Activated CD4-positive, alpha-beta T cell treated with anti-CD3 and anti-CD28 coated beads, Interleukin-2, amount 50 U/mL, for 4 hours (primary cell): ENCODE data around the gene TMEM258.

Experiments used
- DNase-seq, 2 experiments: peaks; one replicate each; pipeline ENCODE4 v3.0.0-alpha.2; 2020

TMEM258 gene

DNA sequence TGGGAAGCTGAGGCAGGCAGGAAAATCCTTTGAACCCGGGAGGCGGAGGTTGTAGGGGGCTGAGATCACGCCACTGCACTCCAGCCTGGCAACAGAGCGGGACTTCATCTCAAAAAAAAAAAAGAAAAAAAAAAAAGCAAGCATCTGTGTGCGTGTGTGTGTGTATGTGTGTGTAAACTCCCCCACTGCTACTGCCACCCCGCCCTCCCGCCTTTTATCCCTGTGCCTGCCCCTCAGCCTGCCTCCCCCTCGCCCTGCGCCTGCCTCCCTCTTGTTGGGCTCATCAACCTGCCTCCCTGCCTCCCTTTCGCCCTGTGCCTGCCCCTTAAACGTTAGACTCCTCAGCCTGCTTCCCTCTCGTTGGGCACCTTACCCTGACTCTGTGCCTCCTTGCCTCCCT, 18.0 kb downstream of the TMEM258 start:
- DNase-seq: no peak

DNA sequence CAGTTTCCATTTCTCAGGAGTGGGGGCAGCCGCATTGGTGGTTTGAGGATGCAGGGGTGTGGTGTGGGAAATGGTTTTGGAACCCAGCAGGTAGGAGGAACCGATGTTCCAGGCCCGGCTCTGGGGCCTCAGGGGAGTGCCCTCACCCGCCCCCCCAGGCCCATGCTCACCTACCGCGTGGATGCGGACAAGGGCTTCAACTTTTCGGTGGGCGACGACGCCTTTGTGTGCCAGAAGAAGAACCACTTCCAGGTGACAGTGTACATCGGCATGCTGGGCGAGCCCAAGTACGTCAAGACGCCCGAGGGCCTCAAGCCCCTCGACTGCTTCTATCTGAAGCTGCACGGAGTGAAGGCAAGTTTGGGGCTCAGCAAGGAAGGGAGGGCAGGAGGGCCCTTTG, 18.6 kb downstream of the TMEM258 start:
- DNase-seq: no peak

DNA sequence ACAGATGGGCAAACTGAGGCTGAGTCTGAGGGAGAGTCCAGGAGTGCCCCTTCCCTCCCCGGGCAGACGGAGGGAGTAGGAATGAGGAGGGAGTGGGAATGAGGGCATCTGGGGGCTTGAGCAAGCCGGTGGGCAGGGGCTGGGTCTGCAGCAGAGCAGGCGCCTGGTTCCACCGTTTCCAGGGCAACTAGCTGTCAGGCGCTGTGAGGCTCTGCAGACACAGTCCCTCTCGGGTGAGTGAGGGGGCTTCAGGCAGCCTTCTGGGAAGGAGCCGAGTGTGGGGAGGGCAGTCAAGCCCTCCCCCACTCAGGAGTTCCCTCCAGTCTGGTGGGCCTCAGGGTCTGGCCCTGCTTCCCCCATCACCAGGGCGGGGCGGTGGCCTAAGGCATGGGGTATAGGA, 19.0 kb downstream of the TMEM258 start:
- DNase-seq: no peak

DNA sequence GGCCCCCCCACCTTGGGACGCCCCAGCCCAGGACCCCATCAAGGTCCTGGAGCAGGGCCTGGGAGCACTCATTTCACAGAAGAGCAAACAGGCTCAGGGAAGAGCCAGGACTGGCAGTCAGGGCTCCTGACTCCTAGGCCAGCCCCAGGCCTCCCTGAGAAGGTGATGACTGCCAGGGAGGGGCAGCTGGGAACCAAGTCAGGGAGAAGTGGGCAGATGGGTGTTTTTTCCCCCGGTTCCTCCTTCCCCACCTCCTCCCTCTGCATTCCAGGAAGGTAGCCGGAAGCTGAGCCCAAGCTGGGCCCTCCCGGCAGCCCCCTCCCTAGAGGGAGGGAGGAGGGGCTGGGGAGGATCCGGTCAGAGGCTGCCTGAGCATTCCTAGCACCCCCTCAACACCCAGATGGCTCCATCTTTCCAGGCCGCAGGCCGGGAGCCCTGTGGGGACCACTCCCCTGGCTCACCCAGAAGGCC, 20.4 kb downstream of the TMEM258 start:
- DNase-seq: no peak

DNA sequence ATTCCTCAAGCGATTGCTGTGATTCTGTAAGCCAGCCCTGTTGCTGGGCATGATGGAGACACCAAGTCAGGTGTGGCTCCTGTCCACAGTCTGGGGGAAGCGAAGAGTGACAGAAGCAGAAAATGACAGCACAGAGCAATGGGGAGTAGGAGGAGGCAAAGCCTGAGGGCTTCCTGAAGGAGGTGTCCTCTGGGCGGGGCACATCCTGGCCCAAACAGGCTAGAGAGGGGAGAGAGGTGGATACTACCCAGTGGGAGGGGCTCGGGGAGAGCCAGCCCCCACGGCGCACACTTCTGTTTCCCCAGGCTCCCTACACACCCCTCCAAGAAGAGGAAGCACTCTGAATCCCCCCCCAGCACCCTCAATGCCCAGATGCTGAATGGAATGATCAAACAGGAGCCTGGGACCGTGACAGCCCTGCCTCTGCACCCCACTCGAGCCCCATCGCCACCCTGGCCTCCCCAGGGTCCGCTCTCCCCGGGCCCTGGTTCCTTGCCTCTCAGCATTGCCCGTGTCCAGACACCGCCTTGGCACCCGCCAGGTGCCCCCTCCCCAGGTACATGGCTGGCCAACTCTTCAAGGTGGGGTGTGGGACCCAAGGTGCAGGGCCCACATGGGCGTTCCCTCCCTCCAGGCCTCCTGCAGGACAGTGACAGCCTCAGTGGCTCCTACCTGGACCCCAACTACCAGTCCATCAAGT, 21.1 kb downstream of the TMEM258 start:
- DNase-seq: no peak

DNA sequence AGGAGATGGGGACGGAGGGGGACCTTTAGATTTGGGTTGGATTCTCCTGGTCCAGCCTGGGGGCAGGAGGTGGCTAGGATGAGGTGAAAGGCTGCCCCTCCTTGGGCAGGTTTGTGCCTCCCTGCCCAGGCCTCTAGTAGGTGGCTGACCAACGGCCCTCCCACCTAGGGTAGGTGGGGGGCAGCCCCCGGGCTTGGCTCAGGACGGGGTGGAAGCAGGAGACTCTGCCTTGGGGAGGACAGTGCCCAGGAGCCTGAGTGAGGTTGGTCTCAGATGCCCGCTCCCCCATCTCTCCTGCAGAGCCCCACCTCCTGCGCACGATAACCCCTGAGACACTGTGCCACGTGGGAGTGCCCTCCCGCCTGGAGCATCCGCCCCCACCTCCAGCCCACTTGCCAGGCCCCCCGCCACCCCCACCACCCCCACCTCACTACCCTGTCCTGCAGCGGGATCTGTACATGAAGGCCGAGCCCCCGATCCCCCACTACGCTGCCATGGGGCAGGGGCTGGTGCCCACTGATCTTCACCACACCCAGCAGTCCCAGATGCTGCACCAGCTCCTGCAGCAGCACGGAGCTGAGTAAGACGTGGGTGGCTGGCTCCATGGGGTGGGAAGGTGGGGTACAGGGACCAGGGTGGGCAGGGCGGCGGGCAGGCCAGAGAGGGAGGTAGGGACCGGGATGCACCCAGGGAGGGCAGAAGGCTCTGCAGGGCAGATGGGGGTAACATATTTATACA, 22.3 kb downstream of the TMEM258 start:
- no peak for DNase-seq

DNA sequence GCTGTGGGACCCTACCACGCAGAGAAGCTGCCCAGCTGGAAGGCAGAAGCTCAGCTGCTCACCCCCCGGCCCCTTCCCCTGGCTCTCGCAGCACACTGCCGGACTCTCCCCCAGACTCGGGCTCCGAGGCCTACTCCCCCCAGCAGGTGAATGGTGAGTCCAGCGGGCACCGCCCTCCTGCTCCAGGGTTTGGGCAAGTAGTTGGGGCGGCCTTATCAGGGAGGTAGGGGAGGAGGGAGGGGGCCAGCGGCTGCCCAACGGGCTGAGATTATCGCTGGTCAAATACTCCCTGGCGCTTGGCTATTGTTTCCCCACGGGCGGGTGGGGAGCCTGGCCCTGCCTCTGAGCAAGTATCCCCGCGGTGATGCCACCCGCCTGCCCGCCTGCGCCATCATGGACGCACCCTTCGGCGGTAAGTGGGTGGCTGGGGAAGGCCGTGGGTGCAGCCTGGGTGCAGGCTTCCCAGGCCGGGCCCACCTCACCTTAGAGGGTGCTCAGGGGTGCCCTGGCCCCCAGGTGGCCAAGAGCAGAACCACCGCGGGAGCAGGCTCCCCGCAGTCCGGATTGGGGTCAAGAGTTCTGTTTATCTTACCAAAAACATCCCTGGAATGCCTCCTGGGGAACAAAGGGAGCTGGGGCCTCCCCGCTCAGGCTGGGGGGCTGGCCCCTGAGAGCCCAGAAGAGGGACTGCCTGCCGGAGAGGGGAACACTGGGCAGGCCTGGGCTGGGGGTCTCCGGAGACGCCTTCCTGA, 23.1 kb downstream of the TMEM258 start:
- DNase-seq: no peak

DNA sequence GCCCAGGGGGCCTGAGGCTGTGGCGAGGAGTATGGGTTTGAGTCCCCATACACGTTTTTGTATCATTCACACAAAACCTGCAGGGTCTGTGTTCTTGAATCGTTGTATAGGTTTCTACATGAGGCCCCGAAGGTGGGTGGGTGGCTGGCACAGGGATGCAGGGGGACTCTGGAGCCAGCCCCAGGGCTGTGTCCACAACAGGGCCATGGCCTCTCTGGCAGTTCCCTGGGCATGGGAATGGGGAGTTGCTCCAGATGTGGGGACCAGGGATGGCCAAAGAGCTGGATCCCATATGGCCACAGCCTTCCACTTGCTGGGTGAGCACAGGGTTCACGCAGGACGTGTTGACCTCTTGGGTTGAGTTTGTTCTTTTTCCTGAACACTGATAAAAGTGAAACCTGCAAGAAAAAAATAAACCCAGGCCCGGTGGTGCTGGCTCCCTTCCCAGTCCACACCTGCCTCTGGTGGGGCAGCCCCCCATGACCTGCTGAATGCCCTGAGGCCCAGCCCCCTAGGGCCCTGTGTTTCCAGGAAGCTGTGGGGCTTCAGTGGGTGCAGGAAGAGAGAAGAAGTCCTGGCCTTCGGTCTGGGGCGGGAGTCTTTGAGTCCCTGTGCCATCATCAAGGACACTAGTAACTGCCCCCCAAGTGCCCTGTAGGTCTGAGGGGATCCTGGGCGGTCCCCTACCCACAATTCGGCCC, 23.9 kb downstream of the TMEM258 start:
- no peak for DNase-seq

DNA sequence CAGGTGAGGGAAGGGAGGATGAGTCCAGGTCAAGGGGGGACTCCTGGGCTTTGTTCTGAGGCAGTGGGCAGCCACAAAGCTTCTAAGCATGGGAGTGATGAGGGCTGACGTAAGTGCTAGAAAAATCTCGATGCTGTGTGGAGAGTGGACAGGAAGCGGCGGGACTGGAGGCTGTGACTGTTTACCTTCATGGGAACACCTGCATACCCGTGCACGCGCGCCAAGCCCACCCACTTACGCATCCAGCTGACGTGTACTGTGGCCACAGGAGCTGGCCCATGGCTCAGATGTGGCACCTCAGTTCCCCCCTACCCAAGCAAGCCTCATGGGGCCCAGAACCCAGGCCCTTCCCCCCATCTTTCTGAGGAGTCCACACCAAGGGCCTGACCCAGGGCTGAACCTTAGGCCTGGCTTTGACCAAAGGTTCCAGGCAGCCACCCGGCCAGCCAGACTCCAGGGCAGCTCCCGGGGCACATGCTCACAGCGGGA, 26.0 kb downstream of the TMEM258 start:
- no peak for DNase-seq

DNA sequence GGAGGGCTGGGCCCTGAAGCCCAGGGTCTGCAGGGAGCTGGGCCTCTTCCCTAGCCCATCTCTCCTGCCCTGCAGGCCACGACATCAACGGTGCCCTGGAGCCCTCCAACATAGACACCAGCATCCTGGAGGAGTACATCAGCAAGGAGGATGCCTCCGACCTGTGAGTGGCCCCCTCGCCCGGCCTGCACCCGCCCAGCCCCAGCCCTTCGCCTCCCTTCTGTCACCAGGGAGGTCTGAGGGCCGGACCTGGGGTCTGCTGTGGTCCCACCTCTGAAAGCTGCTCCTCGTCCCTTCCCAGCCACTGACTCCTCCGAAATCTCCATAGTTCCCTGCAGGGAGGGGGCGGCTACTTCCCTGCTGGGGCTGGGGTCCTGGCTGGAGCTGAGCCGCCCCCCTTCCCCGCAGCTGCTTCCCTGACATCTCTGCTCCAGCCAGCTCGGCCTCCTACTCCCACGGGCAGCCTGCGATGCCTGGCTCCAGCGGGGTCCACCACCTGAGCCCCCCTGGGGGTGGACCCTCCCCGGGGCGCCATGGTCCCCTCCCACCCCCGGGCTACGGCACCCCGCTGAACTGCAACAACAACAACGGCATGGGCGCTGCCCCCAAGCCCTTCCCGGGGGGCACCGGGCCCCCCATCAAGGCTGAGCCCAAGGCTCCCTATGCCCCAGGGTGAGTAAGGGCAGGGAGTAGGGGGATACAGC, 26.7 kb downstream of the TMEM258 start:
- DNase-seq: no peak

DNA sequence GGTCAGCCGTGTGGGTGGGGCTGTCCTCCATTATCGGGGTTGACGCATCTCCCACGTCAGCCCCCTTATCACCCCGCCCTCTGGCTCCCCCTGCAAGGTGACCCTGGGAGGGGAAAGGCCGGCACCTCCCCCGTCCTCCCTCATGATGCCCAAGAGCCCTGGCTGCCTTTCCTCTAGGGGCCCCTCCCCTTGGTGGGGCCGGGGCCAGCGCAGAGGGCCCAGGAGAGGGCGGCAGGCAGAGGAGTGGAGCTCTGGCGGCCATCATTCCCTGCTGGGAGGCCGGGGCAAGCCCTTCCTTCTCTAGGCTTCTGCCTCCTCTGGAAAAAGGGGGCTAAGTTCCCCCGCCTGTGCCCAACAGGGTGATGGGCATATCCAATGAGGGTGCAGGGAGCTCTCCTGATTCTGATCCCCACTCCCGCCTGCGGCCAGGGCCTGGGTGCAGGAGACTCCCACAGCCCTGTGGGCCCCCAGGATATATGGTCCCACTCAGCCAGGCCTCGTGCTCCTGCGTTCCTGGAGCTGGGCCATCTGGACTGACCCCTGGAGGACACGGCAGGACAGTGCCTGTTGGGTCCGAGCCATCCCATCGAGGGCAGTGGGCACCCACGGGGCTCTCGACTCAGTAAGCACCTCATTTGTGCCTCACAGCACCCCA, 27.7 kb downstream of the TMEM258 start:
- DNase-seq: no peak

DNA sequence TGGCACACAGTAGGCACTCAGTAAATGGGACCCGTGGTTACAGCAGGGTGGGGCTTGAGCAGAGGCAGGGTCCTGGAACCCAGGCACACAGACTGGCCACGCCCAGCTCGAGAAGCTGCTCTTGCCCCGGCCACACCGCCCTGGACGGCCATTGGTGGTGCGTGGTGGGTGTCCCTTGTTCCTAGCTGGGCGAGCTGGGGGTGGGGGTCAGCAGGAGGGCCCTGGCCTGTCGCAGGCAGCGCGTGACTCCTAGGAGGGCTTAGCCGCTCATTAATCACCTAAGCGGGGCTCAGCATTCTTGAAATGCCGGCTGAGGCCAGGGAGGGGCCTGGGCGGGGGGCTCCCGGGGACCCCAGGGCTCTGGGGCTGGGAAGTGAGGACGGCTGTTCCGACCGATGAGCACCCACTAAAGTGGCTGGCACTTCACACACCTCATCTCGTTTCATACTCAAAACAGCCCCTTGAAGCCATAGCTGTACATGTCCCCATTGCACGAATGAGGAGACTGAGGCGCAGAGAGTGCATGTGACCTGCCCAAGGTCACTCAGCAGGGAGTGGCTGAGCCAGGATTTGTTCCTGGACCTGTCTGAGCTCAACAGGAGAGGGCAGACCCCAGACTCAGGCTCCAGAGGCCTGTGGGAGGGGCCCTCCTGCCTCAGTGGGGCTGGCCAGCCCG, 28.3 kb downstream of the TMEM258 start:
- no peak for DNase-seq

DNA sequence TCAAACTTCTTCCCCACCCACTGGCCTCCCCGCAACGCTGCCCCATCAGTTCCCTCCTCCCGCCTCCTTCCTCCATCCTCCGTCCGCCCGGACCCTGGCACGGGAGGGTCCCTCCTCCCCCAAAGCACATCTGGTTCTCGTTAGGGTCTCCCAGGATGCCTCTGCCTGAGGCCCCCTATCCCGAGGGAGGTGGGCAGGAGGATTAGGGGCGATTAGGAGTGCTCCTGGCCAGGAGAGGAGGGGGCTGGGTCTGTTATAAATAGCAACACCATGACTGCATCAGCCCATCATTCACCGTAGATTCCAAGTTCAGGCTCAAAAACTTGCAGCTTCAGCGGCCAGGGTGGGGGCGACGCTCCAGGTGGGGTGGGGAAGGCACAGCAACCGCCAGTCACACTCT, 29.6 kb downstream of the TMEM258 start:
- DNase-seq: no peak

DNA sequence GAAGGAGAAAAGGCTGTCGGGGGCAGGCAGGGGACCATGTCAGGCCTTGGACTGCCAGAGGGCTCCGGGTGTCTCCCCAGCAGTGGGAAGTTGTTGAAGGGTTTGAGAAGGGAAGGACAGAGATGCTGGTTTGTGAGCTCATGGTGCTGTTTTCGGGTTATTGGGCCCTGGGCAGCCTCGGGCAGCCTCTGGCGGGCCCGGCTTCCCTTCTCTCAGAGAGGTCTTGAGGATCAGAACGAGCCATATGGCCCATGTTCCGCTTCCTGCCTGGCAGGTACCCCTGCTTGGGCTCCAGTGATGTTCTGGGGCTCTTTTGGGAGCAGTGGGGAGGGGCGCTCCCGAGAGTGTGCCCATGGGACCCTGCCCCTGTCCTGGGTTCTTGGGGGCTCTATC, 30.2 kb downstream of the TMEM258 start:
- no peak for DNase-seq

DNA sequence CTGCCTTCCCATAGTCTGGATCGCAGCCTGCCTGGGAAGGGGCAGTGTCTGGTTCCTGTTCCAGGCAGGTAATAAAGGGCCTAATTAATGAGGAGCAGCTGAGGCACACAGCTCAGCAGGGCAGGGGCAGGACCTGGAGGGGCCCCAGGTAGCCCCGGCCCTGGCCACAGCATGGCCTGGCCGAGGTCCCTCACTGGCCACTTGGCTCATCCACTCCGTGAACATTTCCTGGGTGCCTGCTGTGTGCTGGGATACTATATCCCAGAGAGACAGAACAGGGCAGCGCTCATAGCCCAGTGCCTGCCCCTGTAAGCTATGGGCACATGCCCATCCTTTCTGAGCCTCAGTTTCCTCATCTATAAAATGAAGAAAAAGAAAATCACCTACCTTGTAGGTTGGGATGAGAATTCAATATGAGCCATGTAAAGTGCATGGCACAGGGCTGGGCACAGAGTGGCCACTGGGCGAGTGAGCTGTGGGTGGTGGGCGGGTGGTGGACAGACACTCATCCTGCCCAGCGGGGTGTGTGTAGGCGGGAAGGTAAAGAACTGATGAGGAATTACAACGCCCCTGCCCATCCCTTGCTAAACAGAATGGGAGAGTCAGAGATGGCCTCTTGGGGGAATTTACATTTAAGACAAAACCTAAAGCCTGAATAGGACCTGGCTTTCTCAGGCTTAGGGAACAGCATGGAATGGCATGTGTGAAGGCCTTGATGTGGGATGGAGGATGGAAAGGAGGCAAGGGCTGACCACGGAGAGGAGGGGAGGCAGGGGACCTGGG, 30.8 kb downstream of the TMEM258 start:
- DNase-seq: no peak

DNA sequence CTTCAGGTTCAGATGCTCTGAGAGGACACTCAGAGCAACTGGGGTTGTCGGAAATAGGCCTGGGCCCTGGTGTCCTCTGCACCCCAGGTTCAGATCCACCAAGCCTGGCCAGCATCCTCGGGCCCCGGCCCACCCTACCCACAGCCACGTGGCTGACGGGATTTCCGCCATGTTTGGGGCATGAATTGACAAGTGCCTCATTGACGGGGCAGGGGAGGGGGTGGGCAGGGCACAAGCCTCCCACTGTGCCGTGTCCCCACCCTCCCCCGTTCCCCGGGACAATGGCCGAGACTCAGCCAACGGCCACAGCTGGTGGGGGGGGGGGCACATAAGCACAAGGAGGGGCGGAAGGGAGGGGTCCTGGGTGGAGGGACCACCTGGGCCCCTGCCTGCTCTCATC, 31.5 kb downstream of the TMEM258 start:
- DNase-seq: no peak

DNA sequence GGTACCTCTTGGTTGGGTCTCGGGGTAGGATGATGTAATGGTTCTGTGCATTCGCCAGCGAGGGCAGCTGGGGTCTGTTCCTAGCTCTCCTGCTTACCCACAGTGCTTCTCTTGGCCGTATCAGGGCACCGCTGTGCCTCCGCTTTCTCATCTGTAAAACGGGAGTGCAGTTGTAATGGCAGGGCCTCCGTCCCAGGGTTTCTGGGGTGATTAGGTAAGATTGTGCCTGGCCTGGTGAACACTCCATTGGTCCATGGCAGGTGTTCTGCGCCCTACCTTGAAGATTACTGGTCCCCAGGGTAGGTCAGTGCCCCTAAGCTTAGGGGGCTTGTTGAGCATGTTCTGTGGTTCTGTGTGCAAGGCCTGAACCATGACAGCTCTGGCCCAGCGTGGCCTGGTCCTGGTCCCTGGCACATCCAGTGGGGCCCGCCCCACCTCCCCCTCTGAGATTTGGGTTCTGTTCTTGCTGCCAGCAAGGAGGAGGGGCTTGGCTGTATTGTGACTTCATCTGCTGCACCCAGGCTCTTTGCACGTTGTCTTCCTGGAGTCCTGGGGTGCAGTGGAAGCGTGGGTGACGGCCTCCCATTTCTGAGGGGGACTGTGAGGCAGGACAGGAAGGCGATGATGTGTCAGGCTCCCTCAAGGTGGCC, 35.1 kb downstream of the TMEM258 start:
- DNase-seq: no peak

DNA sequence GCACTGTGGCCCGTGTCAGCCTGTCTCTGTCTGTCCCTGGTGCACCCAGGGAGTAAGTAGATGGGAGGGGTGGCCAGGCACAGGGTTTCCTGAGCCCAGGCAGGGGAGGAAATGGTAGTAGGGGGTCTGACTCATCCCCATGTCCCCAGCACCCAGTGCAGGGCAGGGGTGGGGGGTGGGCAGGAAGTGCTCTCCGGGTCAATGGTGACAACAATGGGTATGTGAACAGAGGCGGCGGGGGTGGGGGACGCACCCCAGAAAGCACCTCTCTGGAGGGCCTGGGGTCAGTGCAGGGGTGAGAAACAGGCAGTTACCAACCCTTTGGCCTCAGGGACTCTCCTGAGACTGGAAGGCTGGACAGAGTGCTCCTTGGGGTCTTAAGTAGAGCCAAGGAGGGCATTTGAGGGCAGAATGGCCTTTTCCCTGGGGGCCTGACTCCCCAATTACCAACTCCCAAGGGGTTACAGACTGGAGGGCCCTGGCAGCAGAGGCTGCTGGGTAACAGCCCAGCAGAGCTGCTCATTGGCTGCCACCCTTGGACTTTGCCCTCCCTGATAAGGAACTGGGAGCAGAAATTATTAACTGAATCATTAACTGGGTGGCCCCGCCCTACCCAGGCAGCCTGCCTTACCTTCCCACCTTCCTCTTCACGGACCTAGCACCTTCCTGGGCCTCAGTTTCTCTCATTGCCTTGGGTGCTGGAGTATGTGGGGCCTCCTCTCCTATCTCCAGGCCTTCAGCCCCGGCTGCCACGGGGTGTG, 35.8 kb downstream of the TMEM258 start:
- DNase-seq: no peak

DNA sequence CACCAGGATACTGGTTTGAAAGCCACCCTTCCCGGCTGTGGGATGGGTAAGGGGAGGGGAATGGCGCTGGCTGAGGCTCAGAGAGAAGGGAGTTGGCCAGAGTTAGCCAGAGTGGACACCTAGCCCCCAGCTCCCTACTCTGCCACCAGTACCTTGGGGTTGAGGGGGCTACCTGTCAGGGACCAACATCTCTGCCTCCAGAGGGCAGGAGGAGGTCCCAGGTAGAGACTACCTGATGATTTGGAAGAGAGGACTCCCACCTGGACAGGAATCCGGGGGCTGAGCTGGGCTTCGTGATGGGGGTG, 36.3 kb downstream of the TMEM258 start:
- no peak for DNase-seq
